Prostate gland (tissue), 2 donors: ENCODE measurements around the gene S1PR1. TPM values are rescaled to one million over a fixed set of nuclear protein-coding genes. Genes with fewer than 3 reads are reported as not detected.

Experiments
- DNase-seq: peaks from one replicate; pipeline ENCODE4 v3.0.0-alpha.2; 2019; ENCODE audit warnings: low spot score
- H3K27ac ChIP-seq, 2 donors: fragments of 200-600 bp; sonication (generic); 2 replicates each; pipeline ENCODE4 v1.5.1; 2017 to 2019
- H3K27me3 ChIP-seq: fragments of 200-600 bp; sonication (generic); replicated peaks from 2 replicates; pipeline ENCODE4 v1.5.1; 2019; ENCODE audit not compliant: insufficient read depth
- H3K36me3 ChIP-seq, 2 donors: fragments of 200-600 bp; sonication (generic); 1 replicate in 1 of 2; 2 replicates in 1 of 2; pipeline versions ENCODE4 v1.5.1 to v1.8.1; 2017 to 2019
- H3K4me1 ChIP-seq: fragments of 200-600 bp; sonication (generic); replicated peaks from 2 replicates; pipeline ENCODE4 v1.5.1; 2019
- H3K4me3 ChIP-seq, 2 donors: fragments of 200-600 bp; sonication (generic); 2 replicates each; pipeline ENCODE4 v1.5.1; 2017 to 2019
- H3K9me3 ChIP-seq: fragments of 200-600 bp; sonication (generic); 2 replicates; pipeline ENCODE4 v1.5.1; 2017
- CTCF ChIP-seq, 4 experiments: fragments of 200-600 bp in 2 of 4; fragments of 450-650 bp in 2 of 4; sonication (generic) in 2 of 4; IDR thresholded peaks; 1 replicate in 3 of 4; 2 replicates in 1 of 4; pipeline ENCODE4 v1.5.1; 2016 to 2019; ENCODE audit warnings: antibody characterized with exemption in 4 of 4, mild to moderate bottlenecking in 2 of 4, moderate library complexity in 2 of 4
- POLR2A ChIP-seq: fragments of 450-650 bp; IDR thresholded peaks from one replicate; pipeline ENCODE4 v1.6.1; 2016; ENCODE audit warnings: antibody characterized with exemption, mild to moderate bottlenecking
- POLR2AphosphoS5 ChIP-seq: sonication (generic); formaldehyde crosslinking; IDR thresholded peaks from one replicate; pipeline ENCODE4 v1.6.1; 2017; ENCODE audit warnings: antibody characterized with exemption
- WGBS: methylation state at CpG from one replicate; pipeline ENCODE4 v1.1.5; 2018; 5-methylcytosine and 5-hydroxymethylcytosine counted together
- intact Hi-C: fragments of 100-400 bp; cut with DNase I; formaldehyde crosslinking; loops from one replicate; pipeline ENCODE4 v1.14.2; 2022
- total RNA-seq, 2 donors: library from RNA; depleted of rRNA; stranded (reverse); fragments of >200 nt; gene quantifications; one replicate each; pipeline ENCODE4 v1.1.0, GENCODE V29; 2016

The S1PR1 gene
- total RNA-seq, 2 donors from 2014 or later: 9.7 to 24.2 TPM

DNA sequence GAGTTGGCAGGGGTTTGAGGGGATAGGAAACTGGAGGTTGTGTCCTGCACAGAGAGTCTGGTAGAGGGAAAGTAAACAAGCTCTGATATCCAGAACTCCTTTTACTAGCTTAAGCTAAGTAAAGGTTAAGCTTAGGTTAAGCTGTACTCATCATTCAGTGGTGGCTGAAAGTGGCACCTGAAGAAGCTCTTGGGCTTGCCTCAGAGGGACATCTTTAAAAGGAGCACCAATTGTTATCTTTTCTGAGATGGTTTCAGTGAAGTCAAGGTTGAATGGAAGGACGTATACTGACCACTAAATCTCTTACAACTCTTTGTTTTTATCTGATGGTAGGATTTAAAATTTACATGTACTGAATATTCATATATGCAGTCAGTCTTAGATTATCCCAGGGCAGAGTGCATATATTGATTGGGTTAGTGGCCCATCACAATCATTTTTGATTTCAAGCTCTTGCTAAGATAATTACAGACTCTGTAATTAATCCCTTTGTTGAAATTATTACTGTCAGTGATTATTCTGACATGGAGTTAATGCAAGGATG lies 43.3 kb downstream of the S1PR1 start:
- no peak for DNase-seq
- H3K27ac ChIP-seq: no peak overlapping the region
- intact Hi-C loops: no loop called here
- H3K4me1 ChIP-seq: no peaks in the 10 kb centered on the region
- H3K27me3 ChIP-seq: no peaks in the 10 kb centered on the region
- H3K9me3 ChIP-seq: no peaks in the 10 kb centered on the region
- H3K4me3 ChIP-seq: no peak overlapping the region
- no peaks in the 10 kb centered on the region for H3K36me3 ChIP-seq
- no peak for TF ChIP-seq POLR2AphosphoS5
- TF ChIP-seq POLR2A: no peak
- no peak for TF ChIP-seq CTCF (IDR thresholded peaks at IDR 0.05)
- WGBS: 76% methylated on average over 1 of the region's 1 CpG

DNA sequence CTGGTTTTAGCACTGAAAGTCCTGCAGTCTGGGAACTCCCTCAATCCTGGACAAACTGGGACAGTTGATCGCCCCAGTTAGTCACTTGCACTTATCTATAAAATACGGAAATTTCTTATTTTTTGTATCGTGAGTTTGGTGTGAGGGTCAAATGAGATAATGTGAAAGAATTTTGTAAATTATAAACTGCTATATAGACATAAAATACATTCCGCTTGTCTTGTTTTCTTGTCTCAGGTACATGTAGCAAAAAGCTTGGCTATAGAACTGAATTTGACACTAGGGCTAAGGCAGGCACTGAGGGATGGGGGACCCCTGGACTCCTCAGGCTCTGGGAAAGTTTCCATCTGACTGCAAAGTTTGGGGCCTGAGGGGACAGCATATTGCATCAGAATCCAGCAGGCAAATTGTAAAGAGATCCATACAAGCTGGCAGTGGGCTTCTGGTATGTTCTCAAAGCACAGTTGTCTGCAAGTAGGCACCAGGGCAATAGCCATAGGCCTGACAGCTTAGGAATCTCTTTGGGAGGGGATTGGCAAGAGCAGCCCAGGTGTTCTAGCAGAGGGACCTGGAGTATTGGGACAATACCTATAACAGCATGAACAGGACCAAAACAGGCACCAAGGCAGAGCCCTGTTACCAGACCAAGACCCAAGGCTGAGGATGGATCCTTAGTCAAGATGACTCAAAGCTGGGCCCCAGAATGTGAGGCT lies 44.3 kb downstream of the S1PR1 start:
- 97% methylated on average over 4 of the region's 4 CpGs for WGBS
- H3K4me1 ChIP-seq: no peaks in the 10 kb centered on the region
- DNase-seq: no peak
- H3K9me3 ChIP-seq: no peaks in the 10 kb centered on the region
- no peak overlapping the region for H3K4me3 ChIP-seq
- no peaks in the 10 kb centered on the region for H3K27me3 ChIP-seq
- no peaks in the 10 kb centered on the region for H3K36me3 ChIP-seq
- TF ChIP-seq POLR2A (no peak), CTCF (IDR thresholded peaks at IDR 0.05) (no peak), POLR2AphosphoS5 (no peak)
- no peak overlapping the region for H3K27ac ChIP-seq
- intact Hi-C loops: no loop called here

DNA sequence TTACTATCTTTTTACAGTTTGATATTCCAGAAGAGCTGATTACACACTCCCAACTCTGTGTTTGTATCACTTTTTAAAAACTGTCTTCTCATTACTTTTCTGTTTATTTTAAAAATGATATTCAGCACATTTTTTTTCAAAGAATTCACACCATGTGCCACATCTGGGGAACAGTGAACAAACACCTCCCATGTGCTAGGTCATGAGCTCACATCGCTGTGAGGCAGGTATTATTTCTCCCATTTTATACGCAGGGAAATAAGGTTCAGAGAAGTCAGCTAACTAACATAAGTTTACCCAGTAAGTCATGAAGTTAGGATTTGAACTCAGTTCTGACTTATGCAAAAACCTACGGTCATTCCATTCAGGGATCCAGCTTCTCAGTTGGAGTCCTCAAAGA lies 44.9 kb downstream of the S1PR1 start:
- Histone ChIP-seq H3K9me3 (no peaks in the 10 kb centered on the region), H3K27me3 (no peaks in the 10 kb centered on the region), H3K36me3 (no peaks in the 10 kb centered on the region), H3K4me3 (no peak overlapping the region), H3K27ac (no peak overlapping the region), H3K4me1 (no peaks in the 10 kb centered on the region)
- WGBS: 89% methylated on average over 3 of the region's 3 CpGs
- intact Hi-C loops: no loop called here
- TF ChIP-seq CTCF (IDR thresholded peaks at IDR 0.05) (no peak), POLR2A (no peak), POLR2AphosphoS5 (no peak)
- DNase-seq: no peak

- TF ChIP-seq POLR2AphosphoS5 (no peak), POLR2A (no peak), CTCF (IDR thresholded peaks at IDR 0.05) (no peak)
- H3K27ac ChIP-seq: no peak overlapping the region
- WGBS: 58% methylated on average over 10 of the region's 10 CpGs
- no peaks in the 10 kb centered on the region for H3K27me3 ChIP-seq
- no peaks in the 10 kb centered on the region for H3K4me1 ChIP-seq
- H3K4me3 ChIP-seq: no peak overlapping the region
- no peak for DNase-seq
- H3K9me3 ChIP-seq: no peaks in the 10 kb centered on the region
- H3K36me3 ChIP-seq: no peaks in the 10 kb centered on the region
- intact Hi-C loops: no loop called here
Measured at GRCh38 chr1:101282314-101283038, 45.7 kb downstream of the S1PR1 start.
